ENCODE results near the gene POLR2M.

Gene POLR2M

GRCh38 chr15:57706405-57707209, at the start of gene POLR2M:
POLR2M (plus strand) TSS chr15:57706714; CDS start chr15:57706843, 129 bp downstream.
- DNase-seq = peak; percentile 96

DNA sequence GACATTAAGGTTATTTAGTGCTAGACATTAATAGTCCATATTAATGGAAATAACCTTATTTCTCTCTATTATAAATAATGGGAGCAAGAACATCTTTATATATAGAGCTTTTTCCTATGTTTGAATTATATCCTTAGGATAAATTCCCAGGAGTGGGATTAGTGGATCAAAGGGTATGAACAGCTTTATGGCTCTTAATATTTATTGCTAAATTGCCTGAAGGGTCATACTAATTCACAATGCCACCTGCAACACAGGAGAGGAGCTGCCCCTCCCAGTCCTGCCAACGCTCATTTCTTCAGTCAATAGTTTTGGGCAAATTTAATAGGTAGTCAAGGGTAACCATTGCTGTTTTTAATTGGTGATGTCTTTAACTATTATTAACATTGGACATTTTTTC, 48.9 kb upstream of the POLR2M start:
- no peak for DNase-seq

DNA sequence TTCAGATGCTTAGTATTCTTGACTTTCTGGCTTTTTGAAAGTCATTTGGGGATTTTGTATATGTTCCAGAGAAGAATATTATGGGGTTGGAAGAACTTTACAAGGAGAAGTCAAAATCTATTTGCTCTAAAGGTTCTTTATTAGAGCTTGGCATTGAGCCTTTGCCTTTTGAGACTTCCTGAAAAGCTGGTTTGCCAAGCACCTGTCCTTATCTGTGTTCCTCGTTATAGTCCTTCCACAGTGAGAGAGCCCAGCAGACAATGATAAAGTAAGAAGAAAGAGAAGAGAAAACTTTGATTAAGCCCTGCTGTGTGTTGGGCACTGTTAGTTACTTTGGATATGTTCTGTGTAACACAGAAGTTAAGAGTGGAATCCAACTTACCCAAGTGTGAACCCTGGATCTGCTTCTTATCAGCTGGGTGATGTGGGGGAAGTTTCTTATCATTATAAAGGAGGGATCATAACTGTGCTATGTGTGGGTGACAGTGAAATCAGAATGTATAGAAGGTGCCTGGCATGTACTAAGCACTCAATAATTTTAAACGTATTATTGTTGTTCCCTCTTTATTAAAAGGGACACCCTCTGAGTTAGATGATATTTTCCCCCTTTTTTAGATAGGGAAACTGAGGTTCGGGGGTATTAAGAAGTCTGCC, 44.3 kb upstream of the POLR2M start:
- DNase-seq = no peak

GRCh38 chr15:57662802-57663201, 43.7 kb upstream of the POLR2M start:
- no peak for DNase-seq

DNA sequence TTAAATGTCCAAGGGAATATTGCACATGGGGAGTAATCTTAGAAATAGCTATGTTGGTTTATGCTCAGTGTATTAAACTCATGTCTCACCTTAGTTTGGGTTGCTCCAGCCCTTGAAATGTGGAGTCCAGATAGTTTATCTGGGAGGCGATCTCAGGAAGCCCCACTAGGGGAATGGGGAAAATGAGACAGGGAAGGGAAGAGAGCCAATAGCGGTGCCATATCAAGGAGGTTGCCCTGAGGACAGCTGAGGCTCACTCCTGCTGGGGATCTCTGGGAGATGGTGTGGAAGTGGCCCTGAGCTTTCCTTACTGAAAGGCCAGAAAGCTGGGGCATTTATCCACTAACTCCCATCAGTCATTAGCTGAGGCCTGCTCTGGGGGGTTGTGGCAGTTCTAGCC, 43.3 kb upstream of the POLR2M start:
- no peak for DNase-seq

DNA sequence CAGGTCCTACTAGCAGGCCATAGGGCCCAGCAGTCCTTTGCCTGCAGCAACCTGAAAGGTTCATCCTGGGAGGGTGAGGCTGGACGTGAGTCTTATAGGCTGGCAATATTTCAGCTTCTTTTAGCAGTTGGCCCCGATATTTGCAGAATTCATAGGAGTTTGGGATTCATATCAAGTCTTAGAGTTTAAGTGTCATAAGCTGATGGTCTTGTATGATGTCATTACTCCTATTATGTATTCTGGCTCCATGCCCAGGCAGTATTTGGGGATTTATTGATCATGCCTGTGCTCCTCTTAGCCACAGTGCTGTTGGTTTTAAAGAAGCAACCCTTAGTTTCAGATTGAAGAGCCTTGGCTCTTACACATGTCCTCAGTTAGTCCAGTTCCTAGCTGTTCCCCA, 41.3 kb upstream of the POLR2M start:
- no peak for DNase-seq

DNA sequence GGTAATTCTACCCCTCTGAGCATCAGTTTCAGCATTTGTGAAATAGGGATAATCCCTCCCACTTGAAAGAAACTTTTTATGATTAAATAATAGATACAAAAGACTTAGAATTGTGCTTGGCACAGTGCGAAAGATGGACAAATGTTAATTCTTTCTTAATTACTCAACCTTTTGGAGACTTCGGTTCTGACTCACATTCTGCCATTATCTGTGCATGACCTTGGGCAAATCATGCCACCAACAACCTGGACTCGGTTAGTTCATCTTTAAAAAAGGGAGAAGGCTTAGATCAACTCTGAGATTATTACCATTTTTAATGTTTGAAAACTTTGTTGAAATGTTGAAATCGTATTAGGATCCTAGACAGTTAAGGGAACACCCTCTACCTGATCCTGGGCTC, 40.6 kb upstream of the POLR2M start:
- DNase-seq = no peak

GRCh38 chr15:57667171-57667849, 39.2 kb upstream of the POLR2M start:
- no peak for DNase-seq

GRCh38 chr15:57668016-57668415, 38.5 kb upstream of the POLR2M start:
- DNase-seq = no peak

GRCh38 chr15:57671636-57672035, 34.9 kb upstream of the POLR2M start:
- no peak for DNase-seq

DNA sequence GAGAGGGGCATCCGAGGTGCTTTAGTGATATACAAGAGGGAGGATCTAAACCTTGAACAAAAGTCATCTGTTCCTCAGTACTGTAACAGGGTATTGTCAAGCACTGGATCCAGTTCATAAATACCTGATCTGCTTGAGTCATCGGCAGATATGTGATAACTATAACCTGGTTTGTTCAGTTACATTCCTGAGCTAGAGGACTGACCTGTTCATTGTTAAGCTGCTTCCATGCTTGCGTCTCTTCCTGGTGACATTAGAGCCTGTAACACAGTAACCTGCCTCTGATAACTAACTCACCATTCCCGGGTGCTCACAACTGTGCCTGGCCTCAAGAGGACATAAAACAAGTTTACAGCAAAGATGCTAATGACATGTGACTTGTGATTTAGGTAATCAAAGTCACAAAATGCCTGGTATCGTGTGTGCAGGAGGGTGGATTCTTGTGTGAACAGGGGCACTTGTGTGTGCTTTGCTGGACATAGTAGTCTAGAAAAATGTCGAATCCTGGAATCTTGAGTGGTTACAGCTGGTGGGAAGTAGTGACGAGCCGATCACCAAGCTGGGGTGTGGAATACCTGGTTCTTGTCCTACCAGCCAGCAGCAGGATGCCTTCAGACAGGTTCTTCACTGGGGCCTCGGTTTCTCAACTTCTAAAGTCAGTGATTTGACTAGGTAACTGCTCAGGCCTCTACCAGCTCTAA, 30.9 kb upstream of the POLR2M start:
- DNase-seq = no peak

DNA sequence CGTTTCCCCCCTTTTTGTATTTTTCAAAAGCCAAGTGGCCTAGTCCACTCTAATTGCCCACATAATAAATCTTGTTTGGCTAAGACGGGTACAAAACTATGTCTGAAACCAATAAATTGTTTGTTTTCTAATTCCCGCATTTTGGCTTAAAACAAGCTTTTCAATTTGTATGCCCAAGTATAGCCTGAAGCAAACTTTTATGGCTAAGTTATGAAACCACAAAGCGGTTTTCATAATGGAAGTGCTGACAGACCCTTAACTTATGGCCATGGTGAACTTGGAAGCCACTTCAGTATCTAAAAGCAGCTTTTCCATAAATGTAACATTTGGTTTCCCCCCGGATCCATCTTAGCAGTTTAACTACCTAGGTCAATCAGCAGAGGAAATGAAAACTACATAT, 29.9 kb upstream of the POLR2M start:
- no peak for DNase-seq

DNA sequence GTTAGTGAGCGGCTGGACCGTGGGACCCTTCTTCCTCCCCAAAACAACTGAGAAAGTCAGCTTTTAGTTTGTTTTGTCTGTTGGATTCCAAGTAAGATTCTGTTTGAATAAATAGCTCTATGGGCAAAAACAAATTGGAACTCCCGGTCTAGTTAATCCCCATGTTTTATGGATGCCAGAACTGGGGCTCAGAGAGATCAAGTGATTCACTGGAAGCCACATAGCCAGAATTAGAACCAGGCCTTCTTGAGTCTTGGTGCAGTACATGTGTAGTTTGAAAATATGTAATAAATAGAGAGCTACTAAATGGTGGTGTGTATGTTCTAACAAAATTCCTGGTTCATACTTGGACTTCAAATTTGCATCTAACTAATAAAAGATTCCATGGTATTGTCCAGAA, 29.3 kb upstream of the POLR2M start:
- no peak for DNase-seq

GRCh38 chr15:57680021-57680420, 26.5 kb upstream of the POLR2M start:
- no peak for DNase-seq

GRCh38 chr15:57681011-57681410, 25.5 kb upstream of the POLR2M start:
- DNase-seq = no peak

GRCh38 chr15:57683481-57683880, 23.0 kb upstream of the POLR2M start:
- no peak for DNase-seq

- DNase-seq = no peak
These were observed 21.9 kb upstream of the POLR2M start for GRCh38 chr15:57684491-57685151.

DNA sequence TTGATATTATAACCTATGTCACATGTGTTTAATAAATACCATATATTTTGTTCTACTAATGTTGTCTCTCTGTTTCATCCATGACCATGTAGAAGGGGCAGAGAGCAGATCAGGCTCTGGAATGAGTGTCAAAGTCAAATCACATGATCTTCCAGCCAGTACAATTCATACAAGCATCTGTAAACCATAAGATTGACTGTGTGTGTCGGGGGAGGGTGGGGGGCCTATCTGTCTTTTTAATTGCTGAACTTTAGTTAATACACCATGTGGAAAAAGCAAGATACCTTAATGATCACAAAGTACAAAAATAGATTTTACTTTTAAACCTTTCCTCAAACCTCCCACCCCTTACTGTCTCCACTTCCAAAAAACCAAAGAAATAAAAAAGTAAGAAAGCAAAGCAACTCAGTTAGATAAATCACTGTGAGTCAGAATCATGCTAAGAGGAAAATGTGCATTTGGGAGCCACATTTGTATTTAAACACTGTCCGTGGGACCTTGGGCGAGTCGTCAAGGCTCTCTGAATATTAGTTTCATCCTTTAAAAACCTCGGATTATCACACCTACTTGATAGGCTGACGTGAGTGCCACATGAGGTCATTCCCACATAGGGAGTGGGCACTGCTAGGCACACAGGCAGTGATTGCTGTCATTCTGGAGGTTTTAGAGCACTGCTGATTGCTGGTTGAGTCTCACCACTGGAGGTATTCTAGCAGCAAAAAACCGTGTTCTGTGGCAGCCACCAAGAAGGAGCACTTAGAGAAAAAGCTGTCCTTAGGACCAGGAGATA, 21.0 kb upstream of the POLR2M start:
- DNase-seq = no peak

GRCh38 chr15:57686657-57687056, 19.9 kb upstream of the POLR2M start:
- no peak for DNase-seq

- DNase-seq = no peak
These were observed 16.1 kb upstream of the POLR2M start for GRCh38 chr15:57690341-57690966.

DNA sequence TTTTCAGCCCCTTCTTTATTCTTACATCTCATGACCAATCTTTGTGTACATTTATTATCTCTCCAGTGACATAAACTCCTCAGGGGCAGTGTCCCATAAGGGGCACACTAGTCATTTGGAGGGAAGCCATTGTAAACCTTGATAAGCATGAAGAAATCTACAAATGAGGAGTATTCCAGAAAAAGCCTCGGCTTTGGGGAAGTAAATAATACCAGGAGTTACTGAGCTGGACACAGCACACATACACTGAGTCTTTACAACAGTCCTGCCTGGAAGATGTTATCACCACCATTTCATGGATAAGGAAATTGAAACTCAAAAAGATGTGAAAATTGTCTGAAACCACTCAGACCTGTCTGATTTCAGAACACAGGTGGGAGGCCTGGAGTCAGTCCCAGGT, 15.4 kb upstream of the POLR2M start:
- DNase-seq = no peak

DNA sequence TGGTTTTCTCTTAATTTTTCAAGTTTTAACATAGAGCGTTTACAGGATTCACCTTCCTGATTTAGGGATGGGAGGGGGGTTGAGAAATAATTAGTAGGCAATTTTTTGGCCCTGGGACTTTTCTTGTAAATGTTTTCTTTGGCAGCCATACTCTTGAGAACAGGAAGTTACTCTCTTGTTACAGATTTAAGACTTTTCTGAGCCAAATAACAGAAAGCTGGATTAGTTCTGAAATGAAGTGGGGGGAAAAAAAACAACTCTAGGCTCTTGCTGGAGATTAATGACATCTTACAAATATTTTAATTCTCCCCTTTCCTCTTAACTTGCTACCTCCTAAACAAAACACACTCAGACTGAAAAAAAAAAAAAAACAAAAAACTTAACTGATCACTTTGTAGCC, 13.8 kb upstream of the POLR2M start:
- no peak for DNase-seq

All from COR-L47 (cell line).